Measurements from ENCODE around the gene MYPN. TPM values are rescaled to one million over a fixed set of nuclear protein-coding genes. Genes with fewer than 3 reads are reported as not detected.
A peak's percentile ranks its signal among the peaks of the same experiment; 100 is the strongest.
"Not testable (repeated sequence)": the region's sequence is repeated elsewhere in the genome, so short reads cannot be mapped to it uniquely, and the experiment has no call there.

MYPN gene, protein sequence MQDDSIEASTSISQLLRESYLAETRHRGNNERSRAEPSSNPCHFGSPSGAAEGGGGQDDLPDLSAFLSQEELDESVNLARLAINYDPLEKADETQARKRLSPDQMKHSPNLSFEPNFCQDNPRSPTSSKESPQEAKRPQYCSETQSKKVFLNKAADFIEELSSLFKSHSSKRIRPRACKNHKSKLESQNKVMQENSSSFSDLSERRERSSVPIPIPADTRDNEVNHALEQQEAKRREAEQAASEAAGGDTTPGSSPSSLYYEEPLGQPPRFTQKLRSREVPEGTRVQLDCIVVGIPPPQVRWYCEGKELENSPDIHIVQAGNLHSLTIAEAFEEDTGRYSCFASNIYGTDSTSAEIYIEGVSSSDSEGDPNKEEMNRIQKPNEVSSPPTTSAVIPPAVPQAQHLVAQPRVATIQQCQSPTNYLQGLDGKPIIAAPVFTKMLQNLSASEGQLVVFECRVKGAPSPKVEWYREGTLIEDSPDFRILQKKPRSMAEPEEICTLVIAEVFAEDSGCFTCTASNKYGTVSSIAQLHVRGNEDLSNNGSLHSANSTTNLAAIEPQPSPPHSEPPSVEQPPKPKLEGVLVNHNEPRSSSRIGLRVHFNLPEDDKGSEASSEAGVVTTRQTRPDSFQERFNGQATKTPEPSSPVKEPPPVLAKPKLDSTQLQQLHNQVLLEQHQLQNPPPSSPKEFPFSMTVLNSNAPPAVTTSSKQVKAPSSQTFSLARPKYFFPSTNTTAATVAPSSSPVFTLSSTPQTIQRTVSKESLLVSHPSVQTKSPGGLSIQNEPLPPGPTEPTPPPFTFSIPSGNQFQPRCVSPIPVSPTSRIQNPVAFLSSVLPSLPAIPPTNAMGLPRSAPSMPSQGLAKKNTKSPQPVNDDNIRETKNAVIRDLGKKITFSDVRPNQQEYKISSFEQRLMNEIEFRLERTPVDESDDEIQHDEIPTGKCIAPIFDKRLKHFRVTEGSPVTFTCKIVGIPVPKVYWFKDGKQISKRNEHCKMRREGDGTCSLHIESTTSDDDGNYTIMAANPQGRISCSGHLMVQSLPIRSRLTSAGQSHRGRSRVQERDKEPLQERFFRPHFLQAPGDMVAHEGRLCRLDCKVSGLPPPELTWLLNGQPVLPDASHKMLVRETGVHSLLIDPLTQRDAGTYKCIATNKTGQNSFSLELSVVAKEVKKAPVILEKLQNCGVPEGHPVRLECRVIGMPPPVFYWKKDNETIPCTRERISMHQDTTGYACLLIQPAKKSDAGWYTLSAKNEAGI (N-terminal part only)
- total RNA-seq (not detected), total RNA-seq (0 reads per million in 2 donors)

GRCh38 chr10:68109331-68109730 is at the start of gene MYPN:
MYPN (plus strand) TSS chr10:68109488; CDS start chr10:68121439, 11,951 bp downstream.
- ATAC-seq (no peak), DNase-seq (no peak)
- Mint-ChIP-seq H3K36me3 (ENCODE audit: low read depth) (no peaks in the 10 kb centered on the region), H3K4me3 (no peak within 1 kb of the TSS), H3K27me3 (peaks cover 18% of the 10 kb centered on the region), H3K4me1 (peaks cover 4% of the 10 kb centered on the region), H3K27ac (no peak within 1 kb of the TSS)
- H3K9me3 ChIP-seq (ENCODE audit: control insufficient read depth, low read length, poor library complexity, severe bottlenecking), result no peaks in the 10 kb centered on the region

GRCh38 chr10:68067029-68067428 is 42.3 kb upstream of the MYPN start:
- Mint-ChIP-seq H3K27me3 (no peaks in the 10 kb centered on the region), H3K36me3 (ENCODE audit: low read depth) (peaks cover 8% of the 10 kb centered on the region), H3K4me3 (no peak overlapping the region), H3K4me1 (peaks cover 22% of the 10 kb centered on the region), H3K27ac (no peak overlapping the region)
- DNase-seq, result no peak
- no peak for ATAC-seq
- no peaks in the 10 kb centered on the region for H3K9me3 ChIP-seq (ENCODE audit: control insufficient read depth, low read length, poor library complexity, severe bottlenecking)

DNA sequence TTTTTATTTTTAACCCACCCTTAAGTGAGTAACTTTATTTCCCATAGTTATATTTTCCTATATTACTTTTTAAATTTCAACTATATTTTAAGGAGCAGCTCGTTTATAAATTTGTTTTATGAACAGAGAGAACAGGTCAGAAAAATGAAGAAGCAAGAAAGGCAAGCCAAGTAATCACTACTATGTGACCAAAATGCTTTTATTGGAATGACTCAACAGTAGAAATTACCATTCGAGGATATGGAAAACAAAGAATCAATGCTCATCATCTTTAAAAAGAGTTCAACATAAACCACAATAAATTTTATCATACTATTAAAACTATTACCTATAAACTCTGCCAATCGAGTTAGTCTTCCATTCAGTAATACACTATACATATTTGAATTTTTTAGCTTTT is 41.8 kb upstream of the MYPN start:
- Mint-ChIP-seq H3K4me1 (peaks cover 22% of the 10 kb centered on the region), H3K4me3 (no peak overlapping the region), H3K27me3 (no peaks in the 10 kb centered on the region), H3K36me3 (ENCODE audit: low read depth) (peaks cover 8% of the 10 kb centered on the region), H3K27ac (peak overlapping the region; percentile 14)
- no peak for ATAC-seq
- no peak for DNase-seq
- no peaks in the 10 kb centered on the region for H3K9me3 ChIP-seq (ENCODE audit: control insufficient read depth, low read length, poor library complexity, severe bottlenecking)

GRCh38 chr10:68073631-68074030 is 35.7 kb upstream of the MYPN start:
- Mint-ChIP-seq H3K4me3 (peak overlapping the region; percentile 95), H3K36me3 (ENCODE audit: low read depth) (peaks cover 6% of the 10 kb centered on the region), H3K27me3 (no peaks in the 10 kb centered on the region), H3K27ac (peak overlapping the region; percentile 95), H3K4me1 (peaks cover 14% of the 10 kb centered on the region)
- DNase-seq (no peak), ATAC-seq (no peak)
- H3K9me3 ChIP-seq (ENCODE audit: control insufficient read depth, low read length, poor library complexity, severe bottlenecking), result no peaks in the 10 kb centered on the region

- H3K27ac Mint-ChIP-seq, result peak overlapping the region; percentile 95
- DNase-seq (no peak), ATAC-seq (no peak)
- peaks cover 14% of the 10 kb centered on the region for H3K4me1 Mint-ChIP-seq
- peaks cover 6% of the 10 kb centered on the region for H3K36me3 Mint-ChIP-seq (ENCODE audit: low read depth)
- H3K27me3 Mint-ChIP-seq, result no peaks in the 10 kb centered on the region
- no peaks in the 10 kb centered on the region for H3K9me3 ChIP-seq (ENCODE audit: control insufficient read depth, low read length, poor library complexity, severe bottlenecking)
- peak overlapping the region; percentile 95 for H3K4me3 Mint-ChIP-seq
Observed at GRCh38 chr10:68074031-68074774, 35.1 kb upstream of the MYPN start.

DNA sequence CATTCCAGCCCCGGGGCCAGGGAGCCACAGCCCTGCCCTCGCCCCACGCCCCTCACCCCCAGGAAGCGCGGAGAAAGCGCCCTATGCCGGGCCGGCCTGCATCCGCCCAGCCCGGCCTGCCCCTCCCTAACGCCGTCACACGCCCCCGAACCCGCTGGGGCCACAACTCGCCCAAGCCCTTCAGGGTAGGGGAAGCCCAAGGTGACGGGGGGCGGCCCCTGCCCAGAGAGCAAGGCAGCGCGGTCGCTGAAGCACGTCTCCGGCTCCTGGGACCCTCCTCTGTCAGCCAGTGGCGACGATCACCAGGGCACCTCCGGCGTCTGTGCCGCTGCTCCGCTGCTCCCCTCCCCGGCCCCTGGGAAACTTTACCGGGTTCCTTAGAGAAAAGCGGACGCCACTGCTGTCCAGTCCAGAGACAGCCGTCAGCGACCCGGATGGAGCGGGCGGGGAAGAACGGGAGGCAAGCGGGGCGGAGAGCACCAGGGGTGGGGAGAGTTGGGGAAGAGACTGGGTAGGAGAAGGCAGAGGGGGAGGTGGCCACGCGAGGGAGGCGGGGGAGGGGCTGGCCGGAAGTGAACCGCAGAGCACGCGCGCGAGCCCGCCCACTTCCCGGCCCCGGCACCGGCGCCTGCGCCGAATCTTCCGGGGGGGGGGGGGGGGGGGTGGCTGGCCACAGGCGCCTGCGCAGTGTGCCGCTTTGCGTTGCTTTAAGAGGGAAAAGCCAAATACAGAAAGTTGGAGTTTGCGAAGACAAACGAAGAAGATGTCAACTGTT is 34.3 kb upstream of the MYPN start, which contains the start of gene HERC4:
Gene HERC4, minus strand, starts transcription at position 509 of the 775 bp plus-strand sequence. CDS start 2,175 bp downstream, outside the sequence.
- no peaks in the 10 kb centered on the region for H3K9me3 ChIP-seq (ENCODE audit: control insufficient read depth, low read length, poor library complexity, severe bottlenecking)
- ATAC-seq (peak; percentile 91), DNase-seq (peak; percentile 83 to 92 (median 90))
- peaks cover 14% of the 10 kb centered on the region for H3K4me1 Mint-ChIP-seq
- H3K27me3 Mint-ChIP-seq, result no peaks in the 10 kb centered on the region
- H3K36me3 Mint-ChIP-seq (ENCODE audit: low read depth), result peaks cover 6% of the 10 kb centered on the region
- H3K4me3 Mint-ChIP-seq, result peak within 1 kb of the TSS; percentile 95
- H3K27ac Mint-ChIP-seq, result peak within 1 kb of the TSS; percentile 95

- DNase-seq, result no peak
- Mint-ChIP-seq H3K4me1 (peaks cover 14% of the 10 kb centered on the region), H3K27ac (peak overlapping the region; percentile 95), H3K4me3 (peak overlapping the region; percentile 95), H3K36me3 (ENCODE audit: low read depth) (peaks cover 6% of the 10 kb centered on the region), H3K27me3 (no peaks in the 10 kb centered on the region)
- ATAC-seq, result no peak
- H3K9me3 ChIP-seq (ENCODE audit: control insufficient read depth, low read length, poor library complexity, severe bottlenecking), result no peaks in the 10 kb centered on the region
Observed at GRCh38 chr10:68075550-68076004, 33.7 kb upstream of the MYPN start.

GRCh38 chr10:68076081-68076480 is 33.2 kb upstream of the MYPN start:
- H3K4me3 Mint-ChIP-seq, result not testable (repeated sequence)

GRCh38 chr10:68077026-68077425 is 32.3 kb upstream of the MYPN start:
- peaks cover 6% of the 10 kb centered on the region for H3K4me1 Mint-ChIP-seq
- H3K27me3 Mint-ChIP-seq, result peaks cover 6% of the 10 kb centered on the region
- H3K36me3 Mint-ChIP-seq (ENCODE audit: low read depth), result peaks cover 2% of the 10 kb centered on the region
- ATAC-seq (no peak), DNase-seq (no peak)
- H3K27ac Mint-ChIP-seq, result peak overlapping the region; percentile 8
- H3K9me3 ChIP-seq (ENCODE audit: control insufficient read depth, low read length, poor library complexity, severe bottlenecking), result no peaks in the 10 kb centered on the region
- no peak overlapping the region for H3K4me3 Mint-ChIP-seq

More at GRCh38 chr10:68076081-68076480, 33.2 kb upstream of the MYPN start:
- not testable (repeated sequence) for DNase-seq; H3K27me3 Mint-ChIP-seq; H3K4me1 Mint-ChIP-seq; H3K9me3 ChIP-seq (ENCODE audit: control insufficient read depth, low read length, poor library complexity, severe bottlenecking); H3K36me3 Mint-ChIP-seq (ENCODE audit: low read depth); ATAC-seq
- H3K27ac Mint-ChIP-seq, result peak overlapping the region; percentile 8

DNA sequence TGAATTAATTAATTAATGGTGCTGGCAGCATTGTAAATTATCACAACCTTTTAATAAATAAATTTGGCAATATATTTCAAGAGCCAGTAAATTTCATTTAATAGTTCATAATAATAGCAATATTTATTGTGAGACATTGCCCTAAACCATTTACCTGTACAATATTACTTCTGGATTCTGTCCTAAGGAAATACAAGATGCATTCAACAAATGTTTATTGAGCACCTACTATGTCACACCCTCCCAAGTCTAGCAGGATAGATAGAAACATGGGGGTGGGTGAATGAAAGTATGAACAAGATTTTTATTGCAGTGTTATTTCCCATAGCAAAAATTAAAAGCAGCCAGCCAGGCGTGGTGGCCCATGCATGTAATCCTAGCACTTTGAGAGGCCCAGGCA is 29.9 kb upstream of the MYPN start:
- no peak for DNase-seq
- H3K27ac Mint-ChIP-seq, result no peak overlapping the region
- H3K9me3 ChIP-seq (ENCODE audit: control insufficient read depth, low read length, poor library complexity, severe bottlenecking), result no peaks in the 10 kb centered on the region
- peaks cover 2% of the 10 kb centered on the region for H3K36me3 Mint-ChIP-seq (ENCODE audit: low read depth)
- no peak overlapping the region for H3K4me3 Mint-ChIP-seq
- ATAC-seq, result no peak
- no peaks in the 10 kb centered on the region for H3K4me1 Mint-ChIP-seq
- H3K27me3 Mint-ChIP-seq, result peaks cover 12% of the 10 kb centered on the region

DNA sequence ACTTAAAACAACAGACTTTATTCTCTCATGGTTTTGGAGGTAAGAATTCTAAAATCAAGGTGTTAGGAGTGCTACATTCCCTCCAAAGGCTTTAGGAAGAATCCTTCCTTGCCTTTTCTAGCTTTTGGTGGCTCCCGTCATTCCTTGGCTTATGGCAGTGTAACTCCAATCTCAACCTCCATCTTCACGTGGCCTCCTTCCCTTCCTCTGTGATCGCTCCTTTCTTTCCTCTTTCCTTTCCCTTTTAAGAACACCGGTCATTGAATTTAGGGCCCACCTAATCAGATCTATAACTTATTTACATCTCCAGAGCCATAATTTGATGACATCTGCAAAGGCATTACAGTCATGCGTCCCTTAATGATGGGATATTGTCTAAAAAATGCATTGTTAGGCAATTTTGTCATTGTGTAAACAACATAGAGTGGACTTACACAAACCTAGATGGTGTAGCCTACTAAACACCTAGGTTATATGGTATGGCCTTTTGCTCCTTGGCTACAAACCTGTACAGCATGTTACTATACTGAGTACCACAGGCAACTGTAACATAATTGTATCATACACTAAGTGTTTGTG is 28.3 kb upstream of the MYPN start:
- Mint-ChIP-seq H3K36me3 (ENCODE audit: low read depth) (peaks cover 2% of the 10 kb centered on the region), H3K27me3 (peaks cover 19% of the 10 kb centered on the region)

More for the DNA sequence above, 28.3 kb upstream of the MYPN start:
- Mint-ChIP-seq H3K27ac (no peak overlapping the region), H3K4me3 (no peak overlapping the region), H3K4me1 (peaks cover under 1% of the 10 kb centered on the region)
- no peaks in the 10 kb centered on the region for H3K9me3 ChIP-seq (ENCODE audit: control insufficient read depth, low read length, poor library complexity, severe bottlenecking)
- no peak for ATAC-seq
- no peak for DNase-seq

All from T-helper 17 cell (primary cell).